PFSK-1 (cell line): ENCODE results near the gene DIAPH3.

Experiments
- FOXP2 ChIP-seq: optimal IDR thresholded peaks from 2 replicates; pipeline ENCODE3; 2011; ENCODE audit warnings: borderline replicate concordance, control low read depth, inconsistent platforms; ENCODE audit not compliant: insufficient read depth; ENCODE audit errors: extremely low read length, extremely low read depth
- POLR2AphosphoS5 ChIP-seq: IDR thresholded peaks from 2 replicates; pipeline ENCODE4 v1.6.1; 2012; ENCODE audit warnings: low read depth, mild to moderate bottlenecking, control low read depth, low read length, moderate library complexity
- REST ChIP-seq, 2 experiments: IDR thresholded peaks; 2 replicates each; pipeline versions ENCODE4 v1.6.1 to v1.8.0; 2011 to 2012; ENCODE audit warnings: low read depth in 2 of 2, low read length in 2 of 2, control low read depth in 1 of 2, inconsistent platforms in 1 of 2, mild to moderate bottlenecking in 1 of 2, moderate library complexity in 1 of 2; ENCODE audit not compliant: insufficient read depth in 1 of 2
- SIN3A ChIP-seq: IDR thresholded peaks from 2 replicates; pipeline ENCODE4 v1.6.1; 2012; ENCODE audit warnings: mild to moderate bottlenecking, low read length, moderate library complexity, borderline replicate concordance; ENCODE audit not compliant: insufficient read depth
- TAF1 ChIP-seq: IDR thresholded peaks from 2 replicates; pipeline ENCODE4 v1.6.1; 2012; ENCODE audit warnings: low read length, control low read depth, borderline replicate concordance; ENCODE audit not compliant: insufficient read depth

GRCh38 chr13:59787679-59788078 lies 376.0 kb downstream of the DIAPH3 start:
- no peak for TF ChIP-seq REST (IDR thresholded peaks at IDR 0.05; ENCODE audit: insufficient read depth in 1 of 2, low read depth in 2 of 2, low read length in 2 of 2)
- TF ChIP-seq POLR2AphosphoS5 = no peak
- no peak for TF ChIP-seq FOXP2
- no peak for TF ChIP-seq TAF1
- no peak for TF ChIP-seq SIN3A
